ACC112 (cell line): ENCODE results near the gene DSN1.
A peak's percentile ranks its signal among the peaks of the same experiment; 100 is the strongest.

ENCODE experiments used
- H2AFZ ChIP-seq: fragments of 200-600 bp; sonication (generic); one replicate; pipeline ENCODE4 v1.6.0; 2017; ENCODE audit warnings: antibody characterized with exemption, low read length; ENCODE audit not compliant: unreplicated experiment
- H3K27ac ChIP-seq: fragments of 200-600 bp; sonication (generic); 2 replicates; pipeline ENCODE4 v1.5.1; 2014; ENCODE audit warnings: low read depth, mild to moderate bottlenecking, antibody characterized with exemption, low read length, moderate library complexity
- H3K27me3 ChIP-seq: fragments of 200-600 bp; sonication (generic); 2 replicates; pipeline ENCODE4 v1.6.1; 2014; ENCODE audit warnings: mild to moderate bottlenecking, antibody characterized with exemption, low read length, moderate library complexity, mixed read lengths; ENCODE audit not compliant: insufficient read depth
- H3K36me3 ChIP-seq: fragments of 200-600 bp; sonication (generic); 2 replicates; pipeline ENCODE4 v1.6.1; 2016; ENCODE audit warnings: mild to moderate bottlenecking, antibody characterized with exemption, low read length, moderate library complexity, mixed read lengths; ENCODE audit not compliant: insufficient read depth
- H3K4me1 ChIP-seq: fragments of 200-600 bp; sonication (generic); one replicate; pipeline ENCODE4 v1.6.1; 2016; ENCODE audit warnings: low read length, mixed read lengths; ENCODE audit not compliant: insufficient read depth, unreplicated experiment, control insufficient read depth
- H3K4me3 ChIP-seq: fragments of 200-600 bp; sonication (generic); 2 replicates; pipeline ENCODE4 v1.5.1; 2014; ENCODE audit warnings: mild to moderate bottlenecking, low read depth, low read length
- H3K79me2 ChIP-seq: fragments of 200-600 bp; sonication (generic); one replicate; pipeline ENCODE4 v1.6.0; 2016; ENCODE audit warnings: low read length; ENCODE audit not compliant: control insufficient read depth, unreplicated experiment, insufficient read depth

Gene DSN1

DNA sequence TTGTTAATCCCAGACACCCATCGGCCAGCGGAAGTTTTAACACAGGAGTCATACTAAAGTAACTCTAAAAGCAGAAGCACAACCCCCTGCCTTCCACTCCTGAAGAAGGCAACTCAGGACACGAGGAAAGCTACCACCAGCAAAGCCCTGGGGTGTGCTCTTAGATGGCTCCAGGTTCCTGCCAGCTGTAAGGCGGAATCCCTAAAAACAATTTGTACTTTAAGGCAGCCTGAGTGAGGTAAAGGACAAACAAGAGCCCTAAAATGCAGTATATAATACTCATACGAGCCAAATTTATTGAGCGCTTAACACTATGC lies 36.4 kb downstream of the DSN1 start:
- H3K36me3 ChIP-seq, result no peaks in the 10 kb centered on the region
- H2AFZ ChIP-seq, result no peak overlapping the region
- H3K27me3 ChIP-seq, result no peaks in the 10 kb centered on the region
- no peak overlapping the region for H3K27ac ChIP-seq
- H3K4me1 ChIP-seq, result no peaks in the 10 kb centered on the region
- H3K4me3 ChIP-seq, result no peak overlapping the region
- H3K79me2 ChIP-seq, result no peaks in the 10 kb centered on the region

DNA sequence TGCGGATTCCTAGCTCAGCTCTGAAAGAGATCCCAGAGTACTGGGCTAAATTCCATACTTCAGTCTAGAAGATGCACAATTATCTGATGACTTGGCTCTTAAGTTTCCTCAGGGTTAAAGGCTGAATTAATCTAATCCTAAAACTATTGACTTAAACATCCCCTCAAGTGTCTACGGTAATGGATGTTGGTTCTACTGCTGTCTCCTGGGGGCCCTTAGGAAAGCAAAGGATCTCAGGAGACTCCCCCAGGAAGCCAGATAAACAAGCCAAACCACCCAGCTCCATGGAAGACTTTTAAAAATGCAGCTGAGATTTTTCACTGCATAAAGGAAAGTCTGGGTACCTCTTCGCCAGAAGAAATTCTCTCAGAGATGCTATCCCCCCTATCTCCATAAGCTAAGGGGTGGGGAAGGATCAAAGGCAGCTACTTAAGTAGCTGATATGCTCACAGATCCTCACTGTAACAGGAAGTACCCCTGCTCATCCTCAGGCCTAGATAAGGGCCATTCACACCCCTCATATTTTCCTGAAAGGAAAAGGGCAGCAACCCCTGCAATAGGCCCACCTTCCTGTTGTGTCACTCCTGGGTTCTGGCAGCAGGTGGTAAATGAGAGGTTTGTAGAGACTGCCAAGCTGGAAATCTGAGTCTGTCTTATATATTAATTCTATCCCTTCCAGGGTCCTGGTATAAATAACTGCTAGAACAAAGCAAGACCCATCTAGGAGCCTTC lies 36.9 kb downstream of the DSN1 start:
- H3K27me3 ChIP-seq, result no peaks in the 10 kb centered on the region
- H3K27ac ChIP-seq, result no peak overlapping the region
- H2AFZ ChIP-seq, result no peak overlapping the region
- H3K79me2 ChIP-seq, result no peaks in the 10 kb centered on the region
- H3K4me1 ChIP-seq, result no peaks in the 10 kb centered on the region
- no peaks in the 10 kb centered on the region for H3K36me3 ChIP-seq
- H3K4me3 ChIP-seq, result no peak overlapping the region

DNA sequence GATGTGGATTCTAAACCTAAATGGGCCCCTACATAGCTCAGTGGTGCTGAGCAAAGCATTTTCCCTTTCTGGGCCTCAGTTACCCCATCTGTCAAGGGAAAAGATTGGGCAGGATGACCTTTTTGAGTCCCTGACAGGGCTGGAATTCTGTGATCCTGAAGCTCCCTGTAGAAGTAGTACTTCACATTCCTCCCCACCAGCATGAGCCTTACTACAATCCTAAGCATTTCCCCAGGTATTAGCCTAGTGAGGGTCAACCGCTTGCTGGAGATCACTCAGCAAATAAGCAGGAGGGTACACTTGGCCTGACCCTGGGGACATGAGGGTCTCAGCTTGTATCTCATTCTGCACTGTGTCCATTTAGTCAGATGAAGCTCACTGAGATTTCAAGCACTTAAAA lies 41.1 kb downstream of the DSN1 start:
- Histone ChIP-seq H3K27me3 (no peaks in the 10 kb centered on the region), H3K79me2 (no peaks in the 10 kb centered on the region), H3K27ac (no peak overlapping the region), H2AFZ (no peak overlapping the region), H3K4me3 (no peak overlapping the region), H3K4me1 (no peaks in the 10 kb centered on the region), H3K36me3 (no peaks in the 10 kb centered on the region)

DNA sequence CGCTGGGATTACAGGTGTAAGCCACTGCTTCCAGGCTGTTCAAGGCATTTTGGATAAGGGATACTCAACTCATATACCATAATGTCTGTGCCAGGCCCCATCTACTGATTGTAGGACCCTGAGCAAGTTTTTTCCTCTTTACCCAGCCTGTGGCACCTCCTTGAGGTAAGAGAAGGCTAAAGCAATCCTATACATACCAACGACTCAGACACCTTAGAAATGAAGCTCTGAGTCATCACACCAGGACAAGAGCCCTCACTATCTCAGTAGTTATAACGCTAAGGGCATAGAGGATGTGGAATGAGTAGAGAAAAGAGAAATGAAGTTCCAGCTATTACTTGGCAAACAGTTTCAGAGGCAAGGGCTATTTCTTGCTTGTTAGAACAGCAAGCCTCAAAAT lies 44.6 kb downstream of the DSN1 start:
- H3K4me1 ChIP-seq, result no peaks in the 10 kb centered on the region
- no peaks in the 10 kb centered on the region for H3K36me3 ChIP-seq
- no peaks in the 10 kb centered on the region for H3K27me3 ChIP-seq
- H3K79me2 ChIP-seq, result no peaks in the 10 kb centered on the region
- H3K4me3 ChIP-seq, result no peak overlapping the region
- no peak overlapping the region for H3K27ac ChIP-seq
- H2AFZ ChIP-seq, result no peak overlapping the region

DNA sequence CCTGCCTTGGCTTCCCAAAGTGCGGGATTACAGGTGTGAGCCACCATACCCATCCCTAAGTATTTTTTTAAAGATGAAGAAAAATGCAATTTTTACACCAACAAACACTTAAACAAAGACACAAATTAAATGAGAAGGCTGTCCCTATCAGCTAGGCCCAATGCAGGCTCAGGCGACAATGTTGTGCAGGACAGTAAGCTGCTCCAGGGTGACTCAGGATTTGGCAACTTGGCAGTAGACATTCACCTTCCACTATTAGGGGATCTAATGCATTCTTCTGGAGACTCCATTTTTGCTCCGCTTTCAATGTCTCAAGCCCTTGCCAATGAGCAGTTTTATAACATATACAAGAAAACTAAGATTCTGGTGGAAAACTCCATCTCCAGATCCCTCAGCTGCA lies 47.4 kb downstream of the DSN1 start:
- H3K27ac ChIP-seq, result no peak overlapping the region
- H3K4me3 ChIP-seq, result no peak overlapping the region
- H3K79me2 ChIP-seq, result no peaks in the 10 kb centered on the region
- H3K27me3 ChIP-seq, result no peaks in the 10 kb centered on the region
- H2AFZ ChIP-seq, result no peak overlapping the region
- no peaks in the 10 kb centered on the region for H3K4me1 ChIP-seq
- H3K36me3 ChIP-seq, result no peaks in the 10 kb centered on the region

DNA sequence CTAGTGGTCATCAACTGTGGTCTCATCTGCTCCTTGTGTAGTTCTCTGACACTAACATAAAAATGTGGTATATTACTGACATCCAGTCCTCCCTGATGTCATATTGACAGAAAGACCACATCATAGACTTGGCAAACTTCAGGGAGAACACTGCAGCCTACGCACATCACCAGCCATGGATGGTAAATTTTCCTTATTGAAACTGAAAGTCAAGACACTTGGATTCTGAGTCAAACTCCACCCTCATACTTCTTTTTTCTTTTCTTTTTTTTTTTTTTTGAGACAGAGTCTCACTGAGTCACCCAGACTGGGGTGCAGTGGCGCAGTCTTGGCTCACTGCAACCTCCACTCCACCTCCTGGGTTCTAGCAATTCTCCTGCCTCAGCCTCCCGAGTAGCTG lies 53.1 kb downstream of the DSN1 start:
- Histone ChIP-seq H3K27me3 (no peaks in the 10 kb centered on the region), H3K27ac (peak overlapping the region; percentile 39; the same call in 1 of the 2 replicates), H2AFZ (no peak overlapping the region), H3K4me1 (peaks cover 3% of the 10 kb centered on the region), H3K36me3 (no peaks in the 10 kb centered on the region), H3K4me3 (peak overlapping the region; percentile 53; the same call in 1 of the 2 replicates), H3K79me2 (no peaks in the 10 kb centered on the region)

DNA sequence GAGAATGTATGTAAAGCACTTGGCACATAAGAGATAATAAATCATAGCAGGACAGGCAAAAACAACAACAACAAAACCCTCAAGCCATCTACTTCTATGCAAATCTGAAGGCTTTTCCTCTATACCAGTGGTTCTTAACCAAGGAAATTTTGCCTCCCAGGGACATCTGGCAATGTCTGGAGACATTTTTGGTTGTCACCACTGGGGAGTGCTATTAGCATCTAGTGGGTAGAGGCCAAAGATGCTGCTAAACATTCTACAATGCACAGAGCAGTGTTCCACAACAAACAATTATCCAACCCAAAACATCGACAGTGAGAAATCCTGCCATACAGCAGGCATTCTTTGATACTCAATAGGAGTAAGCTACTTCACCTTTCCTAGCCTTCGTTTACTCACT lies 55.9 kb downstream of the DSN1 start:
- Histone ChIP-seq H3K4me3 (no peak overlapping the region), H2AFZ (no peak overlapping the region), H3K36me3 (no peaks in the 10 kb centered on the region), H3K27me3 (no peaks in the 10 kb centered on the region), H3K27ac (no peak overlapping the region), H3K79me2 (no peaks in the 10 kb centered on the region), H3K4me1 (peaks cover 3% of the 10 kb centered on the region)

DNA sequence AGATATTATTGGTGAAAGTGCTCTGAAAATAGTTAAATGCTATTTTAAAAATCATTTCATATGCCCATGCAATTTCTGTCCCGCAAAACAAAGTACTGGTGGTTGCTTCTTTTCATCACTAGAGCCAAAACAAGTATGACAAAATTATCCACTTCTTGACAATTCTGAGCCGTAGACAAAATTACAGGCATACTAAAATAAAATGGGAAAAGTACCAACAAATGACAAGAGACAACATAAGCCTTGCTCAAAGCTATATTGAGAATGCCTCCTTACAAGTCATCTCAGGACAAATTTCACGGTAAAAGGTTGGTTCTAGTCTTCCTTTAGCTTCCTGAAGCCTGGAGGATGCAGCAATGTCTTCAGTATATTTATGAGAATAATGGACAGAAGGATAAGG lies 56.5 kb downstream of the DSN1 start:
- H3K4me3 ChIP-seq, result no peak overlapping the region
- no peak overlapping the region for H3K27ac ChIP-seq
- H3K27me3 ChIP-seq, result no peaks in the 10 kb centered on the region
- H3K79me2 ChIP-seq, result no peaks in the 10 kb centered on the region
- H2AFZ ChIP-seq, result no peak overlapping the region
- no peaks in the 10 kb centered on the region for H3K36me3 ChIP-seq
- H3K4me1 ChIP-seq, result peaks cover 3% of the 10 kb centered on the region

DNA sequence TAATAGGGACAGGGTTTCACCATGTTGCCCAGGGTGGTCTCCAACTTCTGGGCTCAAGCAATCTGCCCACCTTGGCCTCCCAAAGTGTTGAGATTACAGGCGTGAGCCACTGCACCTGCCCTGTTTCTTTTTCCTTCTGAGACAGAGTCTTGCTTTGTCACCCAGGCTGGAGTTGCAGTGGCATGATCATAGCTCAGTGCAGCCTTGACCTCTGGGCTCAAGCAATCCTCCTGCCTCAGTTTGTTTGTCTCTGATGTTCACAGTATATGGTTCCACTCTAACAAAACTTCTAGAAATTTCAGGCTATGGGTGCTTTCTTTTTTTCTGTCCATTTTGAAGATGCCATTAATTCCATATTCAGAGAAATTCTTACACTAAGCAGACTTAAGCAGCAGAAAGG lies 60.8 kb downstream of the DSN1 start:
- no peak overlapping the region for H2AFZ ChIP-seq
- no peak overlapping the region for H3K27ac ChIP-seq

DNA sequence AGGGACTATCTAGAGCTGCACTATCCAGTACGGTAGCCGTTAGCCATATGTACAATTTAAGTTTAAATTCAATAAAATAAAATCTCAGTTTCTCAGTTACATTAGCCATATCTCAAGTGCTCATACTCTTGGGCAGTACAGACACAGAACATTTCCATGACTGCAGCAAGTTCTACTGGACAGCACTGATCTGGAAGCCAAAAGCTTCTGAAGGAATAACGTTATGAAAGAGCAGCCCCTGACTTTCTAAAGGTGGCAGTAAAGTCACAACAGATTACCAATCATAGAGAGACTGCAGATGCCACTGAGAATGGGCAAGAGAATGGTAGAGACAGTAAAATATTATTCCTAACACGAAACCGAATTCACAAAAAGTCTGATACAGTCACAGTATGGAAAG lies 64.4 kb downstream of the DSN1 start:
- H3K27me3 ChIP-seq, result no peaks in the 10 kb centered on the region
- no peak overlapping the region for H3K27ac ChIP-seq
- H3K4me1 ChIP-seq, result no peaks in the 10 kb centered on the region
- no peak overlapping the region for H3K4me3 ChIP-seq
- no peaks in the 10 kb centered on the region for H3K79me2 ChIP-seq
- H2AFZ ChIP-seq, result no peak overlapping the region
- no peaks in the 10 kb centered on the region for H3K36me3 ChIP-seq

More for the DNA sequence above, 60.8 kb downstream of the DSN1 start:
- Histone ChIP-seq H3K36me3 (no peaks in the 10 kb centered on the region), H3K4me3 (no peak overlapping the region), H3K79me2 (no peaks in the 10 kb centered on the region), H3K4me1 (no peaks in the 10 kb centered on the region), H3K27me3 (no peaks in the 10 kb centered on the region)

DNA sequence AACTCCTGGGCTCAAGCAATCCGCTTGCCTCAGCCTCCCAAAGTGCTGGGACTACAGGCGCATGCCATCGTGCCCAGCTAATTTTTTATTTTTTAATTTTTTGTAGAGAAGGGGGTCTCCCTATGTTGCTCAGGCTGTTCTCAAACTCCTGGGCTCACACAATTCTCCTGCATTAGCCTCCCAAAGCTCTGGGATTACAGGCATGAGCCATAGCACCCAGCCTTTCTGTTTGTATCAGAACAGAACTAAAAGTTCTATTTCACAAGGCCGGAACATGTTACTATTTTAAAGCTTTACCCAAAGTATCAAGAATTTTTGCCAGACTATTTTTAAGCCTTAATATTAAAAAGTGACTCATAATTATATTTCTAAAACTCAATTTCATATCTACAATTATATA lies 70.0 kb downstream of the DSN1 start:
- no peak overlapping the region for H3K4me3 ChIP-seq
- no peak overlapping the region for H3K27ac ChIP-seq
- H3K79me2 ChIP-seq, result no peaks in the 10 kb centered on the region
- no peaks in the 10 kb centered on the region for H3K27me3 ChIP-seq
- no peaks in the 10 kb centered on the region for H3K36me3 ChIP-seq
- no peaks in the 10 kb centered on the region for H3K4me1 ChIP-seq
- no peak overlapping the region for H2AFZ ChIP-seq
